Kidney (tissue), 14 donors: Measurements from ENCODE around the gene ATF7IP. TPM values are rescaled to one million over a fixed set of nuclear protein-coding genes. Genes with fewer than 3 reads are reported as not detected.
A peak's percentile ranks its signal among the peaks of the same experiment; 100 is the strongest.

Source experiments
- DNase-seq, 5 donors: peaks; one replicate each; pipeline ENCODE4 v3.0.0-alpha.2; 2013 to 2020
- FAIRE-seq: peaks from 2 replicates; lab custom pipeline; 2012; peaks lifted over from hg19 to GRCh38; lab: Jason Lieb, UNC
- H3K27ac ChIP-seq, 2 donors: one replicate each; pipeline ENCODE4 v1.7.0; 2013; ENCODE audit warnings: low read depth in 2 of 2, low read length in 2 of 2, inconsistent platforms in 1 of 2
- H3K27me3 ChIP-seq: one replicate; pipeline ENCODE4 v1.7.1; 2013; ENCODE audit warnings: low read length, inconsistent platforms; ENCODE audit not compliant: control insufficient read depth, insufficient read depth
- H3K36me3 ChIP-seq, 3 donors: one replicate each; pipeline versions ENCODE4 v1.7.0 to v1.7.1; 2013; ENCODE audit warnings: low read length in 3 of 3, control low read depth in 1 of 3, inconsistent platforms in 1 of 3; ENCODE audit not compliant: insufficient read depth in 3 of 3, control insufficient read depth in 2 of 3
- H3K4me1 ChIP-seq, 3 donors: one replicate each; pipeline versions ENCODE4 v1.7.0 to v1.7.1; 2013; ENCODE audit warnings: low read length in 3 of 3, inconsistent platforms in 1 of 3, low read depth in 1 of 3; ENCODE audit not compliant: control insufficient read depth in 2 of 3, insufficient read depth in 2 of 3
- H3K4me3 ChIP-seq, 3 donors: one replicate each; pipeline versions ENCODE4 v1.7.0 to v1.8.1; 2013; ENCODE audit warnings: low read length in 3 of 3, control low read depth in 1 of 3, inconsistent platforms in 1 of 3
- H3K9ac ChIP-seq, 3 donors: one replicate each; pipeline versions ENCODE4 v1.7.0 to v1.7.1; 2013; ENCODE audit warnings: low read length in 3 of 3, control low read depth in 1 of 3, inconsistent platforms in 1 of 3
- H3K9me3 ChIP-seq, 3 donors: one replicate each; pipeline versions ENCODE4 v1.7.0 to v1.7.1; 2013; ENCODE audit warnings: low read length in 3 of 3, control low read depth in 1 of 3, inconsistent platforms in 1 of 3; ENCODE audit not compliant: control insufficient read depth in 2 of 3, insufficient read depth in 1 of 3
- CTCF ChIP-seq: IDR thresholded peaks from 3 replicates; pipeline ENCODE4 v1.5.1; 2012; ENCODE audit warnings: mild to moderate bottlenecking, moderate library complexity, borderline replicate concordance; ENCODE audit not compliant: insufficient read depth; ENCODE audit errors: extremely low read depth
- intact Hi-C: fragments of 100-400 bp; cut with DNase I; formaldehyde crosslinking; loops from one replicate; pipeline ENCODE4 v1.11.1; 2022
- polyA plus RNA-seq: library from polyadenylated mRNA; stranded (reverse); fragments of 350-450 nt; fragmentation: Illumina TruSeq; extraction: RNeasy Lipid Tissue Mini Kit (QIAGEN cat#74804); gene quantifications from one replicate; pipeline ENCODE4 v1.2.3, GENCODE V29; 2014; ENCODE audit warnings: low read depth, low replicate concordance; ENCODE audit not compliant: insufficient read depth
- total RNA-seq: library from RNA; stranded (reverse); fragmentation: NEBNext Ultra II Directional; extraction: Animal tissue kit (Norgen Biotek cat#: 25700); gene quantifications from one replicate; pipeline ENCODE4 v1.2.1, GENCODE V29; 2021
- donor health status: control.
- donor health status: control.
- donor health status: control.
- donor health status: control.
- donor health status: control.
- donor health status: DM: yes; HTN: yes; CAD: no.
- donor health status: Normal renal cell carcinoma (clear cell type).

The ATF7IP gene
- total and polyA plus RNA-seq, 2 donors from 2014 or later, result 6.3 to 97.1 TPM

GRCh38 chr12:14393751-14394150 lies 28.3 kb downstream of the ATF7IP start:
- Histone ChIP-seq H3K9me3 (no peaks in the 10 kb centered on the region), H3K4me3 (peak overlapping the region in 1 of 3 donors; percentile 20), H3K27ac (no peak overlapping the region), H3K36me3 (no peaks in the 10 kb centered on the region), H3K9ac (peak overlapping the region in 1 of 3 donors; percentile 27), H3K4me1 (peaks cover 0 to 21% (median 2%) of the 10 kb centered on the region in 3 donors), H3K27me3 (no peaks in the 10 kb centered on the region)
- intact Hi-C loops, result no loop called here
- DNase-seq (no peak), FAIRE-seq (peak; percentile 49)
- TF ChIP-seq CTCF, result no peak

GRCh38 chr12:14394317-14395073 lies 29.0 kb downstream of the ATF7IP start:
- Histone ChIP-seq H3K27me3 (no peaks in the 10 kb centered on the region), H3K27ac (peak overlapping the region in 1 of 2 donors; percentile 28), H3K9me3 (no peaks in the 10 kb centered on the region), H3K4me3 (peak overlapping the region in 2 of 3 donors; percentile 5 to 40), H3K9ac (peak overlapping the region in 2 of 3 donors; percentile 5 to 27), H3K4me1 (peaks cover 0 to 21% (median 2%) of the 10 kb centered on the region in 3 donors), H3K36me3 (no peaks in the 10 kb centered on the region)
- DNase-seq (peak in 3 of 5 donors; percentile 38 to 88 (median 88)), FAIRE-seq (peak; percentile 55)
- TF ChIP-seq CTCF, result peak; percentile 15
- intact Hi-C loops, result no loop called here

- no peak for TF ChIP-seq CTCF
- H3K9ac ChIP-seq, result no peak overlapping the region
- H3K27me3 ChIP-seq, result no peaks in the 10 kb centered on the region
- peak overlapping the region in 1 of 3 donors; percentile 5 for H3K4me3 ChIP-seq
- H3K27ac ChIP-seq, result peak overlapping the region in 1 of 2 donors; percentile 28
- H3K9me3 ChIP-seq, result peaks cover 0 to 4% (median 0%) of the 10 kb centered on the region in 3 donors
- peaks cover 0 to 21% (median 2%) of the 10 kb centered on the region in 3 donors for H3K4me1 ChIP-seq
- no peaks in the 10 kb centered on the region for H3K36me3 ChIP-seq
- FAIRE-seq (peak; percentile 8), DNase-seq (no peak)
- intact Hi-C loops, result no loop called here
These were observed 29.7 kb downstream of the ATF7IP start for GRCh38 chr12:14395074-14395778.
